Measurements from ENCODE around the gene L1TD1. TPM values are rescaled to one million over a fixed set of nuclear protein-coding genes. Genes with fewer than 3 reads are reported as not detected.
"Not testable (repeated sequence)": the region's sequence is repeated elsewhere in the genome, so short reads cannot be mapped to it uniquely, and the experiment has no call there.

The L1TD1 gene
- 7.2 TPM for total RNA-seq

- DNase-seq (ENCODE audit: low spot score), result peak; percentile 69
Measured at GRCh38 chr1:62194651-62195544, at the start of gene L1TD1. Gene L1TD1, plus strand, starts transcription at chr1:62194849. Its CDS starts 11,780 bp downstream, at chr1:62206629.

GRCh38 chr1:62159940-62160348, 34.7 kb upstream of the L1TD1 start:
- intact Hi-C loops (cut with DNase I), result no loop called here
- no peak for ATAC-seq
- no peak for DNase-seq (ENCODE audit: low spot score)

More at GRCh38 chr1:62194651-62195544, at the start of gene L1TD1:
- intact Hi-C loops (cut with DNase I), result no loop called here
- ATAC-seq, result peak; percentile 83

GRCh38 chr1:62161711-62162110, 32.9 kb upstream of the L1TD1 start:
- intact Hi-C loops (cut with DNase I), result no loop called here

GRCh38 chr1:62170380-62170779, 24.3 kb upstream of the L1TD1 start:
- intact Hi-C loops (cut with DNase I); DNase-seq (ENCODE audit: low spot score); ATAC-seq: not testable (repeated sequence)

More at GRCh38 chr1:62161711-62162110, 32.9 kb upstream of the L1TD1 start:
- DNase-seq (ENCODE audit: low spot score), result no peak
- no peak for ATAC-seq

GRCh38 chr1:62175568-62176179, 19.0 kb upstream of the L1TD1 start:
- no peak for DNase-seq (ENCODE audit: low spot score)
- intact Hi-C loops (cut with DNase I), result loop anchor here (2.0 kb wide), 1 partner anchor 233 kb away; no protein-coding TSS in a partner anchor
- peak; percentile 75 for ATAC-seq

GRCh38 chr1:62176597-62177312, 17.9 kb upstream of the L1TD1 start:
- intact Hi-C loops (cut with DNase I), result no loop called here
- no peak for ATAC-seq
- DNase-seq (ENCODE audit: low spot score), result no peak

GRCh38 chr1:62177621-62178020, 17.0 kb upstream of the L1TD1 start:
- ATAC-seq (no peak), DNase-seq (ENCODE audit: low spot score) (no peak)
- intact Hi-C loops (cut with DNase I), result no loop called here

- intact Hi-C loops (cut with DNase I), result no loop called here
- no peak for ATAC-seq
- DNase-seq (ENCODE audit: low spot score), result no peak
Measured at GRCh38 chr1:62178372-62178771, 16.3 kb upstream of the L1TD1 start.

GRCh38 chr1:62180054-62180453, 14.6 kb upstream of the L1TD1 start:
- DNase-seq (ENCODE audit: low spot score); intact Hi-C loops (cut with DNase I); ATAC-seq: not testable (repeated sequence)

GRCh38 chr1:62180639-62181038, 14.0 kb upstream of the L1TD1 start:
- ATAC-seq, result no peak
- DNase-seq (ENCODE audit: low spot score), result no peak
- intact Hi-C loops (cut with DNase I), result no loop called here

- intact Hi-C loops (cut with DNase I), result no loop called here
- no peak for ATAC-seq
- peak; percentile 22 for DNase-seq (ENCODE audit: low spot score)
Measured at GRCh38 chr1:62181532-62181931, 13.1 kb upstream of the L1TD1 start.

GRCh38 chr1:62182157-62182556, 12.5 kb upstream of the L1TD1 start:
- intact Hi-C loops (cut with DNase I); ATAC-seq; DNase-seq (ENCODE audit: low spot score): not testable (repeated sequence)

- ATAC-seq; intact Hi-C loops (cut with DNase I): not testable (repeated sequence)
- DNase-seq (ENCODE audit: low spot score), result peak; percentile 28
Measured at GRCh38 chr1:62183164-62184020, 11.3 kb upstream of the L1TD1 start.

- ATAC-seq (no peak), DNase-seq (ENCODE audit: low spot score) (no peak)
- intact Hi-C loops (cut with DNase I), result no loop called here
Measured at GRCh38 chr1:62184336-62184735, 10.3 kb upstream of the L1TD1 start.

- intact Hi-C loops (cut with DNase I); ATAC-seq; DNase-seq (ENCODE audit: low spot score): not testable (repeated sequence)
Measured at GRCh38 chr1:62185233-62185632, 9.4 kb upstream of the L1TD1 start.

- ATAC-seq (no peak), DNase-seq (ENCODE audit: low spot score) (no peak)
- intact Hi-C loops (cut with DNase I), result no loop called here
Measured at GRCh38 chr1:62185677-62186076, 9.0 kb upstream of the L1TD1 start.

- no peak for DNase-seq (ENCODE audit: low spot score)
- ATAC-seq, result no peak
- intact Hi-C loops (cut with DNase I), result no loop called here
Measured at GRCh38 chr1:62187548-62187947, 7.1 kb upstream of the L1TD1 start.

- intact Hi-C loops (cut with DNase I), result no loop called here
- DNase-seq (ENCODE audit: low spot score), result no peak
- ATAC-seq, result no peak
Measured at GRCh38 chr1:62188111-62188510, 6.5 kb upstream of the L1TD1 start.

Data from sciatic nerve (tissue), 2 donors.